A549 (cell line): Measurements from ENCODE around the gene CCND1.

Source experiments
- JUN ChIP-seq, 2 experiments: fragments of >200 bp; sonication (Bioruptor Twin); formaldehyde crosslinking; IDR thresholded peaks; 2 replicates in 1 of 2; 3 replicates in 1 of 2; pipeline ENCODE4 v1.6.1; 2016 to 2017
- PHF8 ChIP-seq: fragments of 200-600 bp; sonication (generic); IDR thresholded peaks from 2 replicates; pipeline ENCODE4 v1.6.1; 2016; ENCODE audit warnings: low read depth, mild to moderate bottlenecking, antibody characterized with exemption, moderate library complexity, borderline replicate concordance
- TF ChIP-seq, protein P1 (sequence below): fragments of >200 bp; sonication (Bioruptor Twin); formaldehyde crosslinking; IDR thresholded peaks from 3 replicates; pipeline ENCODE4 v1.5.1; 2016
- TF ChIP-seq, protein P2 (sequence below): fragments of 200-600 bp; sonication (generic); IDR thresholded peaks from 2 replicates; pipeline ENCODE4 v1.6.1; 2016; ENCODE audit warnings: antibody characterized with exemption, mild to moderate bottlenecking, moderate library complexity

DNA sequence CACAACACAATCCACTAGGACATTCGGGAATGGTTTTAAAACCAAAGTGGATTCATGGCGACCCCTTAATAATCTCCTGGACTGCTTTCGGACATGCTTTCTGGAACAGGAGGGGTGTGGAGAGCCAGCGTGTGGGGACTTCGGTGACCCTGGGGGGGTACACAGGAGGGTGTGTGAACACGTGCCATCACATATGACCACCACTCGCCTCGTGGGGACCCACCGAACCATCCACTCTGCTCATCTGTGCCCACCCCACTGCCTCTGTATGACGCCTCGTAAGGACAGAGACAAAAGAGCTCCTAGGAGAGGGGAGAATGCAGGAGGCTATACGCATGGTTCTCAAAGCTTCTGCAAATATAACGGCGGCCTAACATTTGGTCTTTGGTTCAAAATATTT, 25.3 kb downstream of the CCND1 start:
- TF ChIP-seq, protein P1, sequence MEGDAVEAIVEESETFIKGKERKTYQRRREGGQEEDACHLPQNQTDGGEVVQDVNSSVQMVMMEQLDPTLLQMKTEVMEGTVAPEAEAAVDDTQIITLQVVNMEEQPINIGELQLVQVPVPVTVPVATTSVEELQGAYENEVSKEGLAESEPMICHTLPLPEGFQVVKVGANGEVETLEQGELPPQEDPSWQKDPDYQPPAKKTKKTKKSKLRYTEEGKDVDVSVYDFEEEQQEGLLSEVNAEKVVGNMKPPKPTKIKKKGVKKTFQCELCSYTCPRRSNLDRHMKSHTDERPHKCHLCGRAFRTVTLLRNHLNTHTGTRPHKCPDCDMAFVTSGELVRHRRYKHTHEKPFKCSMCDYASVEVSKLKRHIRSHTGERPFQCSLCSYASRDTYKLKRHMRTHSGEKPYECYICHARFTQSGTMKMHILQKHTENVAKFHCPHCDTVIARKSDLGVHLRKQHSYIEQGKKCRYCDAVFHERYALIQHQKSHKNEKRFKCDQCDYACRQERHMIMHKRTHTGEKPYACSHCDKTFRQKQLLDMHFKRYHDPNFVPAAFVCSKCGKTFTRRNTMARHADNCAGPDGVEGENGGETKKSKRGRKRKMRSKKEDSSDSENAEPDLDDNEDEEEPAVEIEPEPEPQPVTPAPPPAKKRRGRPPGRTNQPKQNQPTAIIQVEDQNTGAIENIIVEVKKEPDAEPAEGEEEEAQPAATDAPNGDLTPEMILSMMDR = no peak
- TF ChIP-seq PHF8 = no peak
- TF ChIP-seq, protein P2, sequence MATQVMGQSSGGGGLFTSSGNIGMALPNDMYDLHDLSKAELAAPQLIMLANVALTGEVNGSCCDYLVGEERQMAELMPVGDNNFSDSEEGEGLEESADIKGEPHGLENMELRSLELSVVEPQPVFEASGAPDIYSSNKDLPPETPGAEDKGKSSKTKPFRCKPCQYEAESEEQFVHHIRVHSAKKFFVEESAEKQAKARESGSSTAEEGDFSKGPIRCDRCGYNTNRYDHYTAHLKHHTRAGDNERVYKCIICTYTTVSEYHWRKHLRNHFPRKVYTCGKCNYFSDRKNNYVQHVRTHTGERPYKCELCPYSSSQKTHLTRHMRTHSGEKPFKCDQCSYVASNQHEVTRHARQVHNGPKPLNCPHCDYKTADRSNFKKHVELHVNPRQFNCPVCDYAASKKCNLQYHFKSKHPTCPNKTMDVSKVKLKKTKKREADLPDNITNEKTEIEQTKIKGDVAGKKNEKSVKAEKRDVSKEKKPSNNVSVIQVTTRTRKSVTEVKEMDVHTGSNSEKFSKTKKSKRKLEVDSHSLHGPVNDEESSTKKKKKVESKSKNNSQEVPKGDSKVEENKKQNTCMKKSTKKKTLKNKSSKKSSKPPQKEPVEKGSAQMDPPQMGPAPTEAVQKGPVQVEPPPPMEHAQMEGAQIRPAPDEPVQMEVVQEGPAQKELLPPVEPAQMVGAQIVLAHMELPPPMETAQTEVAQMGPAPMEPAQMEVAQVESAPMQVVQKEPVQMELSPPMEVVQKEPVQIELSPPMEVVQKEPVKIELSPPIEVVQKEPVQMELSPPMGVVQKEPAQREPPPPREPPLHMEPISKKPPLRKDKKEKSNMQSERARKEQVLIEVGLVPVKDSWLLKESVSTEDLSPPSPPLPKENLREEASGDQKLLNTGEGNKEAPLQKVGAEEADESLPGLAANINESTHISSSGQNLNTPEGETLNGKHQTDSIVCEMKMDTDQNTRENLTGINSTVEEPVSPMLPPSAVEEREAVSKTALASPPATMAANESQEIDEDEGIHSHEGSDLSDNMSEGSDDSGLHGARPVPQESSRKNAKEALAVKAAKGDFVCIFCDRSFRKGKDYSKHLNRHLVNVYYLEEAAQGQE = no peak
- no peak for TF ChIP-seq JUN (IDR thresholded peaks at IDR 0.05)
